GM18520 (cell line): ENCODE data around the gene ARHGEF6.
"Not testable (repeated sequence)": the region's sequence is repeated elsewhere in the genome, so short reads cannot be mapped to it uniquely, and the experiment has no call there.

Experiments
- ATAC-seq: cut with Tn5 transposase; IDR thresholded peaks from one replicate; pipeline ENCODE4 v1.9.1; 2021; ENCODE audit not compliant: unreplicated experiment

ARHGEF6 gene

DNA sequence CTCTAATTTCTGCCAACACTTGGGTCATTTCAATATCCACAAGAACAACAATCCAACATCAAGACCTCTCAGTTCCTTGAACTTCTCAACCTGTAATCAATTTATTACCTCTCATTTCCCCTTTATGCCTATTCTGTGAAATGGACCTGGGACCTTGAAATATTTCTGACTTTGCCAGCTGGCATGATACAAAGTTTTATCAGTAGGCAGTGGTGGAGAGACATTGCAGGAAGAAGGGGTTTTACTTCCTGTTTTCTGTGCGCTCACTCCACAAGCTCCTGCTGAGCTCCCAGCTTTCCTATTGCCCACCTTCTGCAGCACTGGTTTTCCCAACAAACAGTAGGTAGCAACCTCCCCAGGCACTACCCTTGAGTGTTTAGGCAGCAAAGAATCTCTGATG is 3.5 kb upstream of the ARHGEF6 start:
- no peak for ATAC-seq

DNA sequence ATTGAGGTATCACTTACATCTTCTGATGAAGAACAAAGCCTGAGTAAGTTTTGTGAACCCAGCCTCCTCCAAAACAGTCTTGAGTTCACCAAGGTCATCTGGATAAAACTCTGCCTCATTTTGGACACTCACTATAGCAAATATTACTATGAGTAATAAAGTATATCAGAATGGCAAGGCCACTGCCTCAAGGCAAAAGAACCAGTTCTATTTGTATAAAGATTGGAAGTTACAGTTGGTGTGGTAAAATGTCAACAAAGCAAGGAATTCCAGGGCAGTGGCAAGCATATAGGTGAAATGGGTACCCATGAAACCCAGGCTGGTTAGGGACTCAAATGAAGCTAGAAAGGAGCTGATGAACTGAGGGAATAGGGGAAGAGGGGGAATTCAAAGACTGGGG is 2.4 kb upstream of the ARHGEF6 start:
- ATAC-seq = no peak

DNA sequence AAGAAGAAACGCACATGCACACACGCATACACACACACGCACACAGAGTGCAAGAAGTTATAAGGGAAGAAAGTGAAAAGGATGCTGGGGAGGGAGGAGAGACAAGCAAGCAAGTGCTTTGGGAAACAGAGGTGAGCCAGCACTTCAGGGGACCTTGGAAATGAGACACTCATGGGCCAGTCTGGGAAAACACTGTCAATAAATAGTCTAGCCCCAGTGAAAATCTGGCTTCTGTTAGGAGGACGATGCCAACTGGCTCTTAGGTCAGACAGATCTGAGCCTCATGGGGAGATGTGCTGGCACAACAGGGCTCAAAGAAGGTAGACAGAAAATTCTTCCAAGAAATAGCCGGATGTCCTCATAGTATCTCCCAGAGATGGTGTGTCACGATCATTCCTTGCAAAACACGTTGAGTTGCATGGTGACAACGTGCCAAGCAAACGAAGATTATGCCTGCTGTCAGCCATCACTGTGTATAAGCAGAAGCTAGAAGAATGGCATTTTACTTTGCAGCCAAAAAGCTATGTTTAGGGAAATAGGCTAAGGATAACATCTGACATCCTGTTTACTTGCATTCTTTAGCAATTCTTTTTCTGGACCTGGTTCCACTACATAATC is 557 bp upstream of the ARHGEF6 start:
- no peak for ATAC-seq

DNA sequence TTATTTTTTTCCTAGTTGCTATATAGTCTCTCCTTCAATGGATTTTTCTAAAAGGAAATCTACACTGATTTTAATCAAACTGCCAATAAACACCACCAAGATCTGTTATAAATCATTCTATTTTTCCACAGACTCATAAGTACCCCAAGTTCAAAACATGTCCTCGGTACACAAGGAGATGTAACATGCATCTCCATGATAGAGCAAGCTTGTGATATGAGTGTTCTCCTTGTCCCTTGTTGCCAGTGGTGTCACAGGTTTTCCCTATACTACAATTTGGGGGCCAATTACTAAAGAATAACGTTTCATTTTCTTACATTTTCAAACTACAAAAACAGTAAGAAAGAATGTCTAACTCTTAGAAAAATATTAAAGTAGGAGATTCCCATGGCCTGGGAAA is 491 bp downstream of the ARHGEF6 start:
- no peak for ATAC-seq

DNA sequence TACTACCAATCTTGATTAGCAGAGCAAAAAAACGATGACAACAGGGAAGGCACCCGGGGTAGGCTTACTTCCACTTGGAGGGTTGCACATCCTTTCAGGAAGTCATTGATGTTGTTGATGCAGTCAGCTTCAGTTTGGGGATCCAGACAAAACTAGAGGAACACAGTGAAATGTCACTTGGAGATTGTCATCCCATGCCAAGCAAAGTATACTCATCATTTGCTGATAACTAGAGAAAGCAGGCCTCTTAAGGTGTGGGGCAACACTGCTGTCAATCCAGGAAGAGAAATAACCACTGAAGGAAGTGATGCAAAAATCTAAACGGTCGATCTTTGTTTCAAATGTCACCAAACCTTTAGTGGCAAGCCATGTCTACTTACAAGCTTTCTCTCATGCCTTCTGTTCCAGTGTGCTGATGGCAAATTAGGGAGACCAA is 1.4 kb downstream of the ARHGEF6 start:
- no peak for ATAC-seq

DNA sequence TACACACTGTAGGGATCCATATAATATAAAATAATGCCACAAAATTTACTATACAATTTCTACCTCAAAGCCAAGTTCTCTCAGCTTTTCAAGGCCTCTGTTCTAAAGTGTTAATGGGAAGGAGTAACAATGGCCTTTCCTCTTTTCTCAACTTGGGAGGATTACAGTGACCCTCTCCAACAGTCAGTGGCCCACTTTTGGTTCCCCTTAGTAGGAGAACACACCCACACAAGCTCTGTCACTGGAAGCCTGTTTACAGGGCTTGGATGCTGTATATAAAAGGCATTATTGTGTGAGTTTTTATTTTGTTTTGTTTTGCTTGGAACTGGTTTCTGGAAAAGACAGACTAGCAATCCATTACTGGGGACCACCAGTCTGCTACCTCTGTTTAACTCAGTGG is 1.8 kb downstream of the ARHGEF6 start:
- no peak for ATAC-seq

DNA sequence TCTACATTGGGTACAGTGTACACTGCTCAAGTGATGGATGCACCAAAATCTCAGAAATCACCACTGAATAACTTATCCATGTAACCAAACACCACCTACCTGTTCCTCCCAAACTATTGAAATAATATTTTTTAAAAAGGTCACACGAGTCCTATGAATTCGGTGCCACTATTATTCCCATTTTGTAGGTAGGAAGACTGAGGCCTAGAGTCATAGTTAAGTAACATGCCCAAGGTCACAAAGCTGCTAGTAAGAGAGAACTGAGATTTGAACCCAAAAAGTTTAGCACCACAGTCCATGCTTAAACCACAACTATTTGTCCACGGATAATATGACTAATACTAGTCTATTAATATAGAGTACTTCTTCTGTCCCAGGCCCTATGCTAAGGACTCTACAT is 2.7 kb downstream of the ARHGEF6 start:
- no peak for ATAC-seq

DNA sequence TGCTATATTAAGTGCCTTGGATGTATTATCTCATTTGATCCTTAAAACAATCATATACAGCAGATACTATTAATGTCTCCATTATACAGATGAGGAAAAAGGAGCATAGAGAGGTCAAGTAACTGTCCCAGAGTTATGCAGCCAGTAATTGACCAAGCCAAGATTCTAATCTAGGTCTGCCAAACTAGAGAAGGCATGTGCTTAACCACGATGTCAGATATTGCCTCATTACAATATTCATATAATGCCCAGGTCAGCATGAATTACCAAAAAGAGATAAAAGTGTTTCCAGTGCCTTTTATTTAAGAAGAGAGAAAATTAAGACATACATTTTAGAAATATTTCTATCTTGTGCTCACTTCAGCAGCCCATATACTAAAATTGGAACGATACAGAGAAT is 7.1 kb downstream of the ARHGEF6 start:
- no peak for ATAC-seq

DNA sequence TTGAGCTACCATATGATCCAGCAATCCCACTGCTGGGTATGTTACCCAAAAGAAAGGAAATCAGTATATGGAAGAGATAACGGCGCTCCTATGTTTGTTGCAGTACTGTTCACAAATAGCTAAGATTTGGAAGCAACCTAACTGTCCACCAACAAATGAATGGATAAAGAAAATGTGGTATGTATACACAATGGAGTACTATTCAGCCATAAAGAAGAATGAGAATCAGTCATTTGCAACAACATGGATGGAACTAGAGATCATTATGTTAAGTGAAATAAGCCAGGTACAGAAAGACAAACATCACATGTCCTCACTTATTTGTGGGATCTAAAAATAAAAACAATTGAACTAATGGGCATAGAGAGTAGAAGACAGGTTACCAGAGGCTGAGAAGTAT is 8.9 kb downstream of the ARHGEF6 start:
- not testable (repeated sequence) for ATAC-seq

DNA sequence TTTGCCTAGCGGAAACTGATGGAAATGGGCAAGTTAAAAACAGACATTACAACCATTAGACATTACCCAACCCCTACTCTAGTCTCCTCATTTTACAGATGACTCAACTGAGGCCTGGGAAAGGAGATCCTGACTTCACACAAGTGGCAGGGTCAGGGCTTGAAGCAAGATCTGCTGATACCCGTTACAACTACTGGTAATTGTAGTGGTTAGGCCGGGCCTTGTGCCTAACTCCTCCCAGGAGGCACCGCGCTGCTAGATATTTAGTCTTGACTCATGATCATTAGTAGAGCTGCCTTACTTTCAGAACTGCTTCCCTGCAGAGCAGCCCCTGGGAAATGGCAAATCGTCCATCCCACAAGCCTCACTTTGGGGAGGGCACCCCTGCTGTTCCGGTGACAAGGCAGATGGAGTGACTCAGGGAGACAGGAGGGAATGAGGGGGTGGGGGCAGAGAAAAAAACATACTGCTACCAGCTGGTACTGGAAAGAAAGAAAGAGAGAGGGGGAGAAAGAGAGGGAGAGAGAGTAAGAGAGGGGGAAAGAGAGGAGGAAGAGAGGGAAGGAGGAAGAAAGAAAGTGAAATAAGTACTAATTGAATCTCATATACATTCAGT is 12.2 kb downstream of the ARHGEF6 start:
- ATAC-seq = no peak

DNA sequence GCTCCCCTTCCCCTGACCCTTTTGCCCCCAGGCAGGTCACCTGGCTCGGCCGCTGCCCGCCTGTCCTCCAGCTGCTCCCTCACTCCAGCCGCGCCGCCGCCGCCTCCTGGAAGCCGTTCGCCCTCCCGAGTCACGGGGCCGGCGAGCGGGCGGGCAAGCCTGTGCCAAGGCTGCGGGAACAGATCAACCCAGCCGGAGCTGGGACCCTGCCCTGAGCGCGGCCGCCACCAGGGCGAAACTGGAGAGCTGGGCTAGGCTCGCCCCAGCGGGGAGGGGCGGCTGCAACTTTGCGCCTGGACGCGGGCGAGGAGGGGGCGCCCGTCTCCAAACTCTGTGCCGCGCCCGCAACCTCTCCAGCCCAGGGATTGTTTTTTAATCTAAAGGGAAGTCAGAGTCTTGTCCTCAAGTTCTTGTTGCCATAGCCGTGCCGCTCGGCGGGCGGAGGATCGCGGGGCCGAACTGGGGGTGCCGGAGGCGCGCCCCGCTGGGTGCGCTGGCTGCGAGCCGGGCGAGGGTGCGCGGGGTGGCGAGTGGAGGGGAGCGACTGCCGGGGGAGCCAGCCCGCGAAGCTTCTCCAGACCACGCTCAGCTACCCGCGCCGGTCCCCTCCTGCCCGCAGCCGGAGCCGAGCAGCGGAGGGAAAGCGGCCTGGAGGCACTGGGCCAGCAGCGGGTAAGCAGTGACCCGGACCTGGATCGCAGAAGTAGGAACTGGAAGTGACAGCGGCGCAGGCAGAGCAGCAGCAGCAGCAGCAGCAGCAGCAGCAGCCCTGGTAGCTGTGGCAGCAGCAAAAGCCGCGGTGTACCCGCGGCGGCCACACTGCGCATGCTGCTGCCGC is 13.4 kb downstream of the ARHGEF6 start:
- peak; percentile 59 for ATAC-seq

DNA sequence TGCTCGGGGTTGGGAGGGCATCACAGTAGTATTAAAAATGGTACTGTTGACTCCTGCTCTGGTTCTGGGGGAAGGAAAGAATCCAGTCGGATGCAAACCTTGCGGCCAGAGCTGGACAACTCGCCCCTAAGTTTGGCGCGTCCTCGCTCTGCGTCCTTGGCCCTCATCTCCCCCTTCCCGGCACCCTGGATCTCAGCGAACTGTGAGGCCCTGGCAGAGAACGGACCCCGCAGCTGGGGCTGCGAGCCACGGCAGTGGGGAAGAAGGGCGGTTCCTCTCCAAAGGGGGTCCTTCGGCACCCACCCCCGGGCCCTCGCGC is 14.0 kb downstream of the ARHGEF6 start:
- no peak for ATAC-seq

DNA sequence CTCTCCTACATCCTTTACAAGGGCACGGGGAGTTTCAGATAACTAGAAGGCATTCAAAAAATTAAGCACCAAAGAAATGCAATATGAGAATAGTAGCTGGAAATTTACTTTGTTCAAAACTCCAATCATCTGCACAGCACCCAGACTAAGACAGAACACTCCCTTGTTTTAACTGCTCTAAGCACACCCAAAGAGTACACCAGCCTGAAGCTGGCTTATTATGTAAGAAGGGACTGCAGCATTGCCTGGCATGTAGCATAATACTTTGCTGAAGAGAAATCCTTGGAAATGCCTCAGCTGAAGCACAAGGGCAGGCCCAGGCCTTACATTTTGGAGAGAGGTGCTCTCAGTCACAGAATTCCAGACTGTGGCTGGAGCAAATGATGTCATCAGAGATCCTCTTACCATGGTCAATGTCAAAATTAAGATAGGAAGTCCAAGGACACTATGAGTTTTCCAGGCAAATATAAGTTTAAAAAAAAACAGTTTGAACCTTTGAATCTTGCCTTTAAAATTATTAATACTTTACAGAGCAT is 14.8 kb downstream of the ARHGEF6 start:
- no peak for ATAC-seq

DNA sequence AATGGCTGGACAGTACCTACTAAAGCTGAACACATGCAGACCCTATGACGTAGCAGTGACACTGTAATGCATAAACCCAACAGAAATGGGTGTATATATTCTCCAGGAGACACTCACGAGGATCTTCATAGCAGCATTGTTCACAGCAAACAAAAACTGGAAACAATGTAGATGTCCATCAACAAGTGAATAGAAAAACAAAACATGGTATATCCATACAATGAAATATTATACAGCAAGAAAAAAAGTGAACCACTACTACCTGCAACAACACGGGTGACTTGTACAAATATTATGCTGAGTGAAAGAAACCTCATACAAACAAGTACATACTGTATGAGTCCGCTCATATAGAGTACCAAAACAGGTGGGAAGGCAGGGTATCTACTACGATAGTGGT is 16.5 kb downstream of the ARHGEF6 start:
- ATAC-seq = no peak

DNA sequence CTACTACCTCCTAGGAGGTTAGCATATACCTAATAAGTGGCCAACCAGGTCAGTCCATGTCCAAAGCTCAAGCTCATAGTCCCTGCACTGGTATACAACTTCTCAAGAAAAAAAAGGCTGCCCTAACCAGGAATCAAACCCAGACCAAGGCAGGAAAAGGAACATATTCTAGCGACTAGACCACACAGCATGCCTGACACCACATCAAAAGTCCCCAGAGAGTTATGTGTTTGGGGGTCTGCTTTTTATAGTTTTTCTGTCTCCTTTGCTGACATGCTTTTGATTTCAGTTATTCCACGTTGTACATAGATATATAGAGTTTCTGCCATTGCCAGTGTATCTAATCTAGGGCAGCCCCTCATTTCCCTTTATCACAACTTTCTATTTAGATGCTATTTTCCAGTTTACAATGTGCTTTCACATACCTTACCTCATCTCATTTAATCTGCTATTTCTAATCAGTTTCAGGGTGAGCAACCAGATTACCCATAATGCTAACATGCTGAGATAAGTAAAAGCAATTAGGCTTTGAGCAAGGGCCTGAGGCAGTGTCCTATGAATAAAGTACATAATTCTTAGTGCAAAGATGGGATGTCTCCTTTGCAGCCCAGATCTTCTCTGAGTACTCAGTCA is 17.8 kb downstream of the ARHGEF6 start:
- ATAC-seq = no peak

DNA sequence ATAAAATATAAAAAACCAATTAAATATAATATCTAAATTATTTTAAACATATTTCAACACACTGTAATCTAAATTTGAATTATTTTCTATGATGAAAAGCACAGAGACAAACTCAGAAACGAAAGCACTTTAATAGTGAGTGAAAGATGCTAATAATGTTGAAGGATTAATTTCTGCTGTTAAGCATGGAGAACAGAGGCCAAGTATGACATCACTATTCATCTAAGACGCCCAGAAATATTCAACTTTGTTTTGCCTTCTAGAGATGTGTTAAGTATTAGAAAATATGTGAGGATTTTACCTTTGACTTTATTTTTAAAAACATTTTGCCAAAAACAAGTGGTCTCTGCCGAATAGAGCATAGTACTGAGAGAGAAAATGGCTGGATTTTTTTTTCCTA is 19.3 kb downstream of the ARHGEF6 start:
- ATAC-seq = no peak

DNA sequence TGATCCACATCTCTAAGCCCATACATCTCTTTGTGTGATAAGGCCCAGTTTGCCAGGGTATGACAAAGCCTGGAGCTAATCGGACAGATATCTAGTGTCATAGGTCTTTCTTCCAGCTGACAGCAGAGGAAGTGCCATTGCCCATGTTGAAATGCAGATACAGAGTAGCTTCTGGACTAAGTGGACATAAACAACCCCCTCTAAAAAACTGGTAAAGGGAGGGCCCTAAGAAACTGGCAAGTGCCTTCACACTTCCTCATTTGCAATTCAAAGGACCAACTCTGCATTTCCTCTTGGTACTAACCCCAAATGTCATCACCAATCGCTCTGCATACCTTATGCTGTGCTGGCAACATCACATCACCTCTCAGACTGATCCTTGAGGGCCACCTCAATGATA is 20.8 kb downstream of the ARHGEF6 start:
- peak; percentile 88 for ATAC-seq

DNA sequence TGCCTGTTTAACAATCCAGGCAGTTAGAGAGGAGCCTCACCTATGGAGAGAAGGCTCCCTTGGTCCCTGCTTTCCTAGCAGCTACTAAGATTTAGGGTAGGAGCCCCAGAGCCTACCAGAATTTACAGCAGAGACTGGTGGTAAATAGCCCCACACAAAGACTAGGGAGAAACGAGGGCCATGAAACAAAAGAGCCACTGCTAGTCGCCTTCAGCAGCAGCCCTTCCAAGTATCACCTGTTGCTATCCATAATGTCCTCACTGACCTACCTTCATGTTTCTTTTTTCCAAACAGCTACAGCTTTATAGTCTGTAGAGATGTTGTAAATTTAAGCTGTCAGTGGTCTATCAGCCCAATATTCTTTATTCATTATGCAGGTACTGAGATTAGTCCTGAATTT is 25.3 kb downstream of the ARHGEF6 start:
- ATAC-seq = no peak

DNA sequence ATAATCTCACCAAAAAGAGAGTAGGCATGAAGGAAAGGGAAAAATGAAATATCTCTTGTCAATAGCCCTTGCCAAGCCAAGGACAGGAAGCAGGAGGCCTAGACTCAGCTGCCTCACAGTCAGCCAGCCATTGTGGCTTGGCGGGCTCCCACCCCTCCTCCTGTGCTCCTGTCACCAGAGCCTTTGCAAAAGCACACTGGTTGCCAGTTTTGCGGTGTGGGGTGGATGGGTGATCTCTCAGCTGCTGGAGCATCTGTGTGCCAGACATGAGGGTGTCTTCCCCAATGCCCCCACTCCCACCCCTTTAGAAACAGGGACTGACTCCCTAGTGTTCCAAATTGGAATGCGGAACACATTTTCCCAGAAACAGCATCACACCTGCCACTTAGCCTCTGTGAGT is 26.1 kb downstream of the ARHGEF6 start:
- no peak for ATAC-seq

DNA sequence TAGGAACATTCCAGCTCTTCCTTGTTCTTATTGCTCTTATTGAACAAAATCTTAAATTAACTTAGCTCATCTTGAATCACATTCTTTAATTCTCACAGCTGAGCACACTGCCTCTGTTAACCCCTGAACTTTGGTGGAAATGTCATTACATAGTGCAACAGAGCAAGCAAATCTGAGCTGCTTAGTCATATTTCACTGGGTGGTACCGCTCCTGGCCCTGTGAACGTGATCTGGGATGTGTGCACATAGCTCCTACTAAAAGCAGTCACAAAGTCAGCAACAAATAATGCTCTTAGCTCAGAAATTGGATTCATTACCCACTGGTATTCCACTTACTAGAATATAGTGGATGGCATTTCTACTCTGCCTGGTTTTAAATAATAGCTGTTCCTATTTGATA is 27.9 kb downstream of the ARHGEF6 start:
- no peak for ATAC-seq

DNA sequence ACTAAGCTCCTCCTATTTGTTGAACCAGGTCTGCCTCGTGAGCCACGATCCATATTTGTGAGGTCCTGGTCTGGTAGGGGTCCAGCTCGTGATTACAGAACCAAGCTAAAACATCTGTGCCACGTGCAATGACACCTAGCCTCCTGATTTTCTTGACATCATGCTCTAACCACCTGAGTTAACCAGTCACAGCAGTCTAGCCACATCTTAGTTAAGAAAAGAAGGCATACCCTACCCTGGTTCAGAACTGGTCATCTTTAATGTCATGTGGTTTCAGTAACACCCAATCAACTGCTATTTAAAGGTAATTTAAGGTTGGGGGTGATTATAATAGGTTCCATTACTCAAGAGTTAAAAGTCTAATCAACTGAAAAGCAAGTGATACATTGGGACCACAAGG is 28.4 kb downstream of the ARHGEF6 start:
- ATAC-seq = no peak

DNA sequence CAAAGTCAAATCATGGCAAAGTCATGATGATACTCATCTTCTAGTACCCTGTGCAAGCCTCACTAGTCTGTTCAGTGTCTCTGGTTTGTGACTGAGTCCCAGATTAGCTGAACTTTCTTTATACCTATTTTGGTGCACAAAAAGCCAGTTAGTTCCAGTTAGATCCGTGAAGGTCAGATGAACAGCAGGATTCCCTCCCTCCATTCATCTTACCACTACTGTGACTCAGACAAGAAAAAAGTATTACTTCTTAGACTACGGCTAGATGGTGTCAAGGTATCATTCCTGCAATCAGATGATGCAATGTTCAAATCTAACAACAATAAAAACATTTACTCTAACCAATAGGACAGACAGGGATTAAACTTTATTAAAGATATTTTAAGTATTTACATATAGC is 30.4 kb downstream of the ARHGEF6 start:
- no peak for ATAC-seq
